GM12878 (cell line): ENCODE data around the gene HTR2B. TPM values are rescaled to one million over a fixed set of nuclear protein-coding genes. Genes with fewer than 3 reads are reported as not detected.
A peak's percentile ranks its signal among the peaks of the same experiment; 100 is the strongest.

Experiments used
- ATAC-seq: fragments of 200-7000 bp; cut with Tn5 transposase; 3 replicates; pipeline ENCODE4 v1.9.1; 2020; ENCODE audit warnings: mild to moderate bottlenecking, moderate library complexity
- BruUV-seq: library from RNA; stranded (reverse); fragments of 400-500 nt; replicated peaks from 2 replicates; lab custom pipeline; 2021; lab: Mats Ljungman, UMichigan
- CTCF ChIA-PET: fragments of 300-600 bp; sonication (Branson Sonifier 250); formaldehyde crosslinking; extraction: SDS; loops from one replicate; lab custom pipeline; 2021; ENCODE audit warnings: inconsistent platforms; lab: Yijun Ruan, JAX
- POLR2A ChIA-PET: fragments of 350-600 bp; formaldehyde crosslinking; extraction: SDS; loops from one replicate; lab custom pipeline; 2021; ENCODE audit warnings: inconsistent platforms; lab: Charles Lee
- RAD21 ChIA-PET: fragments of 300-600 bp; sonication (Branson Sonifier 250); formaldehyde crosslinking; loops from one replicate; lab custom pipeline; 2023; ENCODE audit warnings: antibody characterized with exemption; ENCODE audit not compliant: unreplicated experiment; lab: Charles Lee
- SMC1A ChIA-PET: fragments of 300-600 bp; sonication (Branson Sonifier 250); formaldehyde crosslinking; loops from one replicate; lab custom pipeline; 2023; ENCODE audit not compliant: unreplicated experiment, uncharacterized antibody; lab: Charles Lee
- DNase-seq: peaks from one replicate; pipeline ENCODE4 v3.0.0-alpha.2; 2011; ENCODE audit warnings: low read depth, low spot score
- FAIRE-seq: peaks from 3 replicates; lab custom pipeline; 2011; peaks lifted over from hg19 to GRCh38; lab: Jason Lieb, UNC
- H2AFZ ChIP-seq: 2 replicates; pipeline ENCODE4 v1.6.0; 2011; ENCODE audit warnings: low read depth, low read length, control low read depth; ENCODE audit not compliant: control insufficient read depth
- H3K27ac ChIP-seq: 2 replicates; pipeline ENCODE4 v1.5.1; 2011; ENCODE audit warnings: control low read depth; ENCODE audit not compliant: control insufficient read depth, insufficient read depth
- H3K27me3 ChIP-seq, 2 experiments: replicated peaks in 1 of 2; 2 replicates each; pipeline versions ENCODE4 v1.6.0 to v1.6.1; 2011; ENCODE audit warnings: low read length in 1 of 2; ENCODE audit not compliant: control insufficient read depth in 2 of 2, insufficient read depth in 2 of 2
- H3K36me3 ChIP-seq, 2 experiments: 2 replicates each; pipeline ENCODE4 v1.5.1; 2011; ENCODE audit warnings: low read length in 1 of 2; ENCODE audit not compliant: control insufficient read depth in 2 of 2, insufficient read depth in 2 of 2
- H3K4me1 ChIP-seq: 2 replicates; pipeline ENCODE4 v1.6.1; 2011; ENCODE audit warnings: mild to moderate bottlenecking, low read length, moderate library complexity, mixed read lengths; ENCODE audit not compliant: control insufficient read depth, insufficient read depth
- H3K4me2 ChIP-seq: 2 replicates; pipeline ENCODE4 v1.6.0; 2011; ENCODE audit warnings: control low read depth; ENCODE audit not compliant: control insufficient read depth, insufficient read depth
- H3K4me3 ChIP-seq: fragments of 200-600 bp; sonication (generic); 2 replicates; pipeline ENCODE4 v1.5.1; 2016
- H3K79me2 ChIP-seq: 2 replicates; pipeline ENCODE4 v1.6.0; 2011; ENCODE audit warnings: low read length; ENCODE audit not compliant: control insufficient read depth, insufficient read depth
- H3K9ac ChIP-seq: 2 replicates; pipeline ENCODE4 v1.8.0; 2011; ENCODE audit warnings: low read length, control low read depth, mixed read lengths; ENCODE audit not compliant: control insufficient read depth, insufficient read depth
- H3K9me3 ChIP-seq: replicated peaks from 3 replicates; pipeline ENCODE4 v1.5.1; 2011; ENCODE audit warnings: mild to moderate bottlenecking, low read length; ENCODE audit not compliant: control insufficient read depth, insufficient read depth
- H4K20me1 ChIP-seq: 2 replicates; pipeline ENCODE4 v1.6.0; 2011; ENCODE audit not compliant: control insufficient read depth, insufficient read depth
- BHLHE40 ChIP-seq, 2 experiments: fragments of 450-650 bp in 1 of 2; IDR thresholded peaks; 2 replicates each; pipeline ENCODE4 v1.6.1; 2011 to 2017; ENCODE audit warnings: low read depth in 2 of 2, borderline replicate concordance in 1 of 2, improper control_type of control experiment in 1 of 2, low read length in 1 of 2, mild to moderate bottlenecking in 1 of 2
- CHD1 ChIP-seq: IDR thresholded peaks from 2 replicates; pipeline ENCODE4 v1.6.1; 2012; ENCODE audit warnings: low read depth, low read length, improper control_type of control experiment
- CHD4 ChIP-seq: fragments of 200-600 bp; sonication (generic); IDR thresholded peaks from 2 replicates; pipeline ENCODE4 v1.6.1; 2016; ENCODE audit warnings: mild to moderate bottlenecking
- ETV6 ChIP-seq, 2 experiments: fragments of 450-650 bp in 1 of 2; IDR thresholded peaks in 1 of 2; conservative IDR thresholded peaks in 1 of 2; 2 replicates each; pipeline ENCODE4 v1.6.1; 2014; ENCODE audit warnings: antibody characterized with exemption in 1 of 2, borderline replicate concordance in 1 of 2, low read depth in 1 of 2, mild to moderate bottlenecking in 1 of 2, moderate library complexity in 1 of 2
- FOXM1 ChIP-seq: IDR thresholded peaks from 2 replicates; pipeline ENCODE4 v1.6.1; 2012; ENCODE audit warnings: low read depth, mild to moderate bottlenecking, inconsistent platforms, low read length, moderate library complexity
- GATAD2B ChIP-seq: fragments of 450-650 bp; conservative IDR thresholded peaks from 2 replicates; pipeline ENCODE4 v1.6.1; 2017; ENCODE audit warnings: low read depth, mild to moderate bottlenecking, moderate library complexity
- HCFC1 ChIP-seq: fragments of 150-350 bp; IDR thresholded peaks from 2 replicates; pipeline ENCODE4 v1.6.1; 2014; ENCODE audit warnings: low read length
- IRF4 ChIP-seq: IDR thresholded peaks from 2 replicates; pipeline ENCODE4 v1.6.1; 2011; ENCODE audit warnings: low read depth, low read length
- MEF2B ChIP-seq: fragments of 450-650 bp; IDR thresholded peaks from 2 replicates; pipeline ENCODE4 v1.6.1; 2018; ENCODE audit warnings: mild to moderate bottlenecking, moderate library complexity; ENCODE audit not compliant: partially characterized antibody, poor library complexity, severe bottlenecking
- MTA3 ChIP-seq: IDR thresholded peaks from 2 replicates; pipeline ENCODE4 v1.6.1; 2012; ENCODE audit warnings: low read length, inconsistent platforms, borderline replicate concordance
- NR2C1 ChIP-seq: fragments of 450-650 bp; IDR thresholded peaks from 2 replicates; pipeline ENCODE4 v1.6.1; 2017; ENCODE audit warnings: antibody characterized with exemption, mild to moderate bottlenecking, moderate library complexity
- POLR2A ChIP-seq: IDR thresholded peaks from 2 replicates; pipeline ENCODE4 v1.6.1; 2011; ENCODE audit warnings: low read depth, mild to moderate bottlenecking, low read length
- POU2F2 ChIP-seq: IDR thresholded peaks from 3 replicates; pipeline ENCODE4 v1.6.1; 2011; ENCODE audit warnings: low read depth, mild to moderate bottlenecking, low read length, borderline replicate concordance
- RAD21 ChIP-seq: IDR thresholded peaks from 2 replicates; pipeline ENCODE4 v1.6.1; 2011; ENCODE audit warnings: mild to moderate bottlenecking, low read depth, low read length, moderate library complexity; ENCODE audit not compliant: insufficient read depth
- RBBP5 ChIP-seq: fragments of 200-600 bp; sonication (generic); conservative IDR thresholded peaks from 2 replicates; pipeline ENCODE4 v1.6.1; 2016
- SKIL ChIP-seq: fragments of 450-650 bp; IDR thresholded peaks from 2 replicates; pipeline ENCODE4 v1.6.1; 2017; ENCODE audit warnings: mild to moderate bottlenecking, low read depth, inconsistent platforms; ENCODE audit not compliant: poor library complexity, severe bottlenecking
- SMAD1 ChIP-seq: fragments of 450-650 bp; IDR thresholded peaks from 2 replicates; pipeline ENCODE4 v1.6.1; 2018; ENCODE audit warnings: mild to moderate bottlenecking, low read depth; ENCODE audit not compliant: partially characterized antibody
- SMAD5 ChIP-seq: IDR thresholded peaks from 2 replicates; pipeline ENCODE4 v1.6.1; 2016; ENCODE audit warnings: antibody characterized with exemption, low read depth
- TAF1 ChIP-seq: IDR thresholded peaks from 2 replicates; pipeline ENCODE4 v1.6.1; 2011; ENCODE audit warnings: mild to moderate bottlenecking, low read depth, low read length, borderline replicate concordance
- WRNIP1 ChIP-seq: IDR thresholded peaks from 2 replicates; pipeline ENCODE4 v1.6.1; 2011; ENCODE audit warnings: low read depth, low read length, improper control_type of control experiment, borderline replicate concordance
- WGBS: methylation state at CpG from one replicate; pipeline ENCODE4 v1.1.6; 2016; ENCODE audit warnings: low lambda C conversion rate; ENCODE audit not compliant: insufficient replicate concordance, insufficient coverage; ENCODE audit errors: missing lambda C conversion rate; 5-methylcytosine and 5-hydroxymethylcytosine counted together
- in situ Hi-C: fragments of 300-500 bp; cut with MboI; formaldehyde crosslinking; loops from 9 replicates; pipeline ENCODE4 v1.14.3; 2018; ENCODE audit warnings: mixed read lengths
- intact Hi-C: fragments of 100-400 bp; cut with micrococcal nuclease; formaldehyde crosslinking; loops from one replicate; pipeline ENCODE4 v1.14.2; 2022; ENCODE audit not compliant: unreplicated experiment
- polyA plus RNA-seq, 11 experiments: library from polyadenylated mRNA; depleted of rRNA in 4 of 11; unstranded in 6 of 11; stranded (reverse) in 5 of 11; fragments of >200 nt; fragmentation: Nextera tagmentation in 4 of 11; fragmentation: Illumina TruSeq in 1 of 11; extraction: Ambion mirVana in 4 of 11; extraction: Trizol in 1 of 11; gene quantifications; 1 replicate in 1 of 11; 2 replicates in 10 of 11; pipeline versions ENCODE4 v1.2.1 to v1.2.3, GENCODE V29; 2011 to 2016; ENCODE audit warnings: inconsistent platforms in 2 of 11, missing spikeins in 2 of 11, low read depth in 1 of 11
- total RNA-seq, 4 experiments: library from RNA; depleted of rRNA in 3 of 4; stranded (reverse); fragments of >200 nt in 3 of 4; fragmentation: Illumina TruSeq in 1 of 4; extraction: Trizol in 1 of 4; gene quantifications; 2 replicates each; pipeline versions ENCODE4 v1.2.1 to v1.2.3, GENCODE V29; 2013 to 2021

Gene HTR2B
- total and polyA plus RNA-seq, 10 of the 15 experiments (the other 5 are each of a cell fraction or from before 2014, with no cell fraction given), result 0.03 to 1.2 (median 0.15) TPM

GRCh38 chr2:231104115-231104713 lies 20.6 kb downstream of the HTR2B start:
- ChIA-PET RAD21 (interaction anchor here (0.6 to 4.5 kb wide), 35 partner anchors 10 to 358 kb away, joined by 3 to 47 read pairs (median 5); partner anchors contain the start of genes ARMC9, HTR2B and PSMD1), CTCF (interaction anchor here (0.6 to 7.6 kb wide), 54 partner anchors 9 to 451 kb away, joined by 3 to 114 read pairs (median 5); partner anchors contain the start of genes ARMC9, B3GNT7 and HTR2B), SMC1A (interaction anchor here (0.7 to 4.5 kb wide), 46 partner anchors 7 to 378 kb away, joined by 3 to 54 read pairs (median 4); partner anchors contain the start of gene HTR2B), POLR2A (interaction anchor here (0.5 kb wide), 1 partner anchor 16 kb away, joined by 3 read pairs; no protein-coding TSS in a partner anchor)
- Histone ChIP-seq H3K79me2 (peaks cover 2% of the 10 kb centered on the region), H3K27ac (no peak overlapping the region), H3K4me3 (no peak overlapping the region), H3K9me3 (no peaks in the 10 kb centered on the region; the same call in 2 of the 3 replicates), H3K4me1 (no peaks in the 10 kb centered on the region), H3K9ac (no peak overlapping the region), H2AFZ (no peak overlapping the region; the same call in 1 of the 2 replicates), H3K4me2 (no peak overlapping the region), H3K36me3 (peaks cover 3 to 9% of the 10 kb centered on the region in 2 experiments; a peak in 2 of 4 replicates), H4K20me1 (no peaks in the 10 kb centered on the region), H3K27me3 (no peaks in the 10 kb centered on the region)
- no TSS peak for BruUV-seq
- FAIRE-seq (peak; percentile 73), ATAC-seq (peak; percentile 96), DNase-seq (peak; percentile 55)
- intact Hi-C loops (loop anchor here (2.0 to 10.0 kb wide), 5 partner anchors 91 to 349 kb away; partner anchors contain the start of gene ARMC9), in situ Hi-C loops (no loop called here)
- WGBS, result 0% methylated on average over 3 of the region's 3 CpGs
- TF ChIP-seq TAF1 (no peak), GATAD2B (no peak), NR2C1 (no peak), MTA3 (no peak), CHD4 (no peak), SKIL (peak; percentile 46), IRF4 (0 out of 2 replicates have a peak, but pooled peaks have one; percentile 15), HCFC1 (no peak), SMAD5 (no peak), POU2F2 (no peak), BHLHE40 (IDR thresholded peaks at IDR 0.05; ENCODE audit: borderline replicate concordance in 1 of 2, low read depth in 2 of 2, low read length in 1 of 2) (no peak), FOXM1 (0 out of 2 replicates have a peak, but pooled peaks have one; percentile 44), CHD1 (no peak), ETV6 (conservative IDR thresholded peaks at IDR 0.05 in 1 of 2, IDR thresholded peaks at IDR 0.05 in 1 of 2; ENCODE audit: borderline replicate concordance in 1 of 2, low read depth in 1 of 2) (no peak), SMAD1 (no peak), RBBP5 (no peak), RAD21 (peak; percentile 97), POLR2A (no peak), MEF2B (no peak), WRNIP1 (no peak)
